K562 (cell line): ENCODE results near the gene DDAH2. TPM values are rescaled to one million over a fixed set of nuclear protein-coding genes. Genes with fewer than 3 reads are reported as not detected.

Source experiments
- COPS2 ChIP-seq: fragments of 450-650 bp; conservative IDR thresholded peaks from 2 replicates; pipeline ENCODE4 v1.6.1; 2016; ENCODE audit warnings: mild to moderate bottlenecking, moderate library complexity
- EWSR1 ChIP-seq: fragments of 450-650 bp; IDR thresholded peaks from 2 replicates; pipeline ENCODE4 v1.6.1; 2018; ENCODE audit warnings: borderline replicate concordance, mild to moderate bottlenecking, low read depth, moderate library complexity; ENCODE audit not compliant: partially characterized antibody
- GABPB1 ChIP-seq: sonication (generic); formaldehyde crosslinking; IDR thresholded peaks from 2 replicates; pipeline ENCODE4 v1.8.0; 2022; ENCODE audit warnings: mild to moderate bottlenecking, missing genetic modification reagents
- GABPB2 ChIP-seq: fragments of 250-450 bp; sonication (Bioruptor Pico); conservative IDR thresholded peaks from 2 replicates; pipeline ENCODE4 v1.5.1; 2021; ENCODE audit warnings: mild to moderate bottlenecking
- HMG20A ChIP-seq: fragments of 450-650 bp; formaldehyde crosslinking; conservative IDR thresholded peaks from 2 replicates; pipeline ENCODE4 v1.4.0; 2020; ENCODE audit warnings: mild to moderate bottlenecking, mixed read lengths
- KAT8 ChIP-seq: fragments of 450-650 bp; IDR thresholded peaks from 2 replicates; pipeline ENCODE4 v1.6.1; 2016; ENCODE audit warnings: low read depth, mild to moderate bottlenecking
- MTF1 ChIP-seq: fragments of 250-450 bp; sonication (Bioruptor Pico); IDR thresholded peaks from 2 replicates; pipeline ENCODE4 v1.9.0; 2021; ENCODE audit warnings: moderate library complexity, mild to moderate bottlenecking, inconsistent platforms, borderline replicate concordance
- NFATC3 ChIP-seq: fragments of 450-650 bp; IDR thresholded peaks from 2 replicates; pipeline ENCODE4 v1.6.1; 2017; ENCODE audit warnings: mild to moderate bottlenecking
- PHF8 ChIP-seq: fragments of 200-600 bp; sonication (generic); IDR thresholded peaks from 2 replicates; pipeline ENCODE4 v1.6.1; 2012; ENCODE audit warnings: mixed run types, mild to moderate bottlenecking, inconsistent platforms, low read length, moderate library complexity, borderline replicate concordance
- SIX5 ChIP-seq, 2 experiments: IDR thresholded peaks; 2 replicates each; pipeline ENCODE4 v1.6.1; 2011; ENCODE audit warnings: low read length in 2 of 2, borderline replicate concordance in 1 of 2, low read depth in 1 of 2, mild to moderate bottlenecking in 1 of 2, moderate library complexity in 1 of 2; ENCODE audit not compliant: insufficient read depth in 1 of 2
- ZBTB26 ChIP-seq: fragments of 450-650 bp; formaldehyde crosslinking; IDR thresholded peaks from 2 replicates; pipeline ENCODE4 v1.4.0; 2022; ENCODE audit warnings: missing genetic modification characterization
- ZBTB7A ChIP-seq: IDR thresholded peaks from 2 replicates; pipeline ENCODE4 v1.6.1; 2011; ENCODE audit warnings: low read depth, mild to moderate bottlenecking, low read length, moderate library complexity, borderline replicate concordance; ENCODE audit not compliant: control insufficient read depth
- ZNF347 ChIP-seq: fragments of 450-650 bp; formaldehyde crosslinking; IDR thresholded peaks from 2 replicates; pipeline ENCODE4 v1.4.0; 2020; ENCODE audit warnings: low read depth, mild to moderate bottlenecking, moderate library complexity
- ZNF668 ChIP-seq: fragments of 250-450 bp; sonication (Bioruptor Pico); IDR thresholded peaks from 2 replicates; pipeline ENCODE4 v1.8.0; 2022; ENCODE audit warnings: mild to moderate bottlenecking, inconsistent platforms
- polyA plus RNA-seq, 8 experiments: library from polyadenylated mRNA; depleted of rRNA in 4 of 8; stranded (reverse) in 5 of 8; unstranded in 3 of 8; fragments of >200 nt; fragmentation: Nextera tagmentation in 2 of 8; fragmentation: Illumina TruSeq in 1 of 8; extraction: Ambion mirVana in 2 of 8; extraction: Trizol in 1 of 8; gene quantifications; 2 replicates each; pipeline versions ENCODE4 v1.2.1 to v1.2.3, GENCODE V29; 2011 to 2014; ENCODE audit warnings: inconsistent platforms in 1 of 8, missing spikeins in 1 of 8
- total RNA-seq, 7 experiments: library from RNA; depleted of rRNA in 6 of 7; stranded (reverse); fragments of >200 nt in 6 of 7; fragmentation: Illumina TruSeq in 2 of 7; extraction: Trizol in 2 of 7; gene quantifications; 2 replicates each; pipeline versions ENCODE4 v1.2.1 to v1.2.3, GENCODE V29; 2011 to 2021; ENCODE audit warnings: low replicate concordance in 1 of 7
- TF ChIP-seq, protein P1 (sequence below): fragments of 450-650 bp; formaldehyde crosslinking; IDR thresholded peaks from 2 replicates; pipeline ENCODE4 v1.4.0; 2022; ENCODE audit warnings: missing genetic modification characterization
- TF ChIP-seq, protein P2 (sequence below): sonication (generic); formaldehyde crosslinking; IDR thresholded peaks from 2 replicates; pipeline ENCODE4 v1.5.0; 2020; ENCODE audit warnings: missing genetic modification reagents
- TF ChIP-seq, protein P3 (sequence below): sonication (generic); formaldehyde crosslinking; IDR thresholded peaks from 2 replicates; pipeline ENCODE4 v1.8.0; 2022; ENCODE audit warnings: mild to moderate bottlenecking, missing genetic modification reagents
- TF ChIP-seq, protein P4 (sequence below): sonication (generic); formaldehyde crosslinking; IDR thresholded peaks from 2 replicates; pipeline ENCODE4 v1.8.0; 2022; ENCODE audit warnings: mild to moderate bottlenecking, missing genetic modification reagents

The DDAH2 gene
- total and polyA plus RNA-seq, 9 of the 15 experiments (the other 6 are each of a cell fraction or from before 2014, with no cell fraction given), result 1.8 to 45.4 (median 21.4) TPM

GRCh38 chr6:31702819-31703716 lies 26.0 kb downstream of the DDAH2 start, which contains the start of gene ABHD16A (continued):
- TF ChIP-seq ZNF347, result no peak
- TF ChIP-seq EWSR1, result no peak
- TF ChIP-seq KAT8, result no peak
- no peak for TF ChIP-seq MTF1 (CRISPR knock-in tag)
- TF ChIP-seq ZNF668 (CRISPR knock-in tag), result peak; percentile 69; the same call in 1 of the 2 replicates
- no peak for TF ChIP-seq GABPB2 (CRISPR knock-in tag)
- no peak for TF ChIP-seq COPS2
- TF ChIP-seq, protein P1, sequence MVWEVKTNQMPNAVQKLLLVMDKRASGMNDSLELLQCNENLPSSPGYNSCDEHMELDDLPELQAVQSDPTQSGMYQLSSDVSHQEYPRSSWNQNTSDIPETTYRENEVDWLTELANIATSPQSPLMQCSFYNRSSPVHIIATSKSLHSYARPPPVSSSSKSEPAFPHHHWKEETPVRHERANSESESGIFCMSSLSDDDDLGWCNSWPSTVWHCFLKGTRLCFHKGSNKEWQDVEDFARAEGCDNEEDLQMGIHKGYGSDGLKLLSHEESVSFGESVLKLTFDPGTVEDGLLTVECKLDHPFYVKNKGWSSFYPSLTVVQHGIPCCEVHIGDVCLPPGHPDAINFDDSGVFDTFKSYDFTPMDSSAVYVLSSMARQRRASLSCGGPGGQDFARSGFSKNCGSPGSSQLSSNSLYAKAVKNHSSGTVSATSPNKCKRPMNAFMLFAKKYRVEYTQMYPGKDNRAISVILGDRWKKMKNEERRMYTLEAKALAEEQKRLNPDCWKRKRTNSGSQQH (CRISPR knock-in tag), result no peak; the same call in 1 of the 2 replicates
- TF ChIP-seq, protein P2, sequence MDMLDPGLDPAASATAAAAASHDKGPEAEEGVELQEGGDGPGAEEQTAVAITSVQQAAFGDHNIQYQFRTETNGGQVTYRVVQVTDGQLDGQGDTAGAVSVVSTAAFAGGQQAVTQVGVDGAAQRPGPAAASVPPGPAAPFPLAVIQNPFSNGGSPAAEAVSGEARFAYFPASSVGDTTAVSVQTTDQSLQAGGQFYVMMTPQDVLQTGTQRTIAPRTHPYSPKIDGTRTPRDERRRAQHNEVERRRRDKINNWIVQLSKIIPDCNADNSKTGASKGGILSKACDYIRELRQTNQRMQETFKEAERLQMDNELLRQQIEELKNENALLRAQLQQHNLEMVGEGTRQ (CRISPR knock-in tag), result no peak
- TF ChIP-seq SIX5 (IDR thresholded peaks at IDR 0.05; ENCODE audit: borderline replicate concordance in 1 of 2, insufficient read depth in 1 of 2, low read depth in 1 of 2, low read length in 2 of 2), result peak; percentile 30 to 49; a peak in 2 of 4 replicates
- TF ChIP-seq HMG20A, result no peak
- peak; percentile 98 for TF ChIP-seq PHF8
- TF ChIP-seq NFATC3, result peak; percentile 61; the same call in 1 of the 2 replicates
- TF ChIP-seq ZBTB7A, result peak; percentile 63; the same call in 1 of the 2 replicates
- TF ChIP-seq, protein P3, sequence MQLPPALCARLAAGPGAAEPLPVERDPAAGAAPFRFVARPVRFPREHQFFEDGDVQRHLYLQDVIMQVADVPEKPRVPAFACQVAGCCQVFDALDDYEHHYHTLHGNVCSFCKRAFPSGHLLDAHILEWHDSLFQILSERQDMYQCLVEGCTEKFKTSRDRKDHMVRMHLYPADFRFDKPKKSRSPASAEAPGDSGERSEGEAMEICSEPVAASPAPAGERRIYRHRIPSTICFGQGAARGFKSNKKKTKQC (CRISPR knock-in tag), result peak; percentile 91; the same call in 1 of the 2 replicates
- TF ChIP-seq, protein P4, sequence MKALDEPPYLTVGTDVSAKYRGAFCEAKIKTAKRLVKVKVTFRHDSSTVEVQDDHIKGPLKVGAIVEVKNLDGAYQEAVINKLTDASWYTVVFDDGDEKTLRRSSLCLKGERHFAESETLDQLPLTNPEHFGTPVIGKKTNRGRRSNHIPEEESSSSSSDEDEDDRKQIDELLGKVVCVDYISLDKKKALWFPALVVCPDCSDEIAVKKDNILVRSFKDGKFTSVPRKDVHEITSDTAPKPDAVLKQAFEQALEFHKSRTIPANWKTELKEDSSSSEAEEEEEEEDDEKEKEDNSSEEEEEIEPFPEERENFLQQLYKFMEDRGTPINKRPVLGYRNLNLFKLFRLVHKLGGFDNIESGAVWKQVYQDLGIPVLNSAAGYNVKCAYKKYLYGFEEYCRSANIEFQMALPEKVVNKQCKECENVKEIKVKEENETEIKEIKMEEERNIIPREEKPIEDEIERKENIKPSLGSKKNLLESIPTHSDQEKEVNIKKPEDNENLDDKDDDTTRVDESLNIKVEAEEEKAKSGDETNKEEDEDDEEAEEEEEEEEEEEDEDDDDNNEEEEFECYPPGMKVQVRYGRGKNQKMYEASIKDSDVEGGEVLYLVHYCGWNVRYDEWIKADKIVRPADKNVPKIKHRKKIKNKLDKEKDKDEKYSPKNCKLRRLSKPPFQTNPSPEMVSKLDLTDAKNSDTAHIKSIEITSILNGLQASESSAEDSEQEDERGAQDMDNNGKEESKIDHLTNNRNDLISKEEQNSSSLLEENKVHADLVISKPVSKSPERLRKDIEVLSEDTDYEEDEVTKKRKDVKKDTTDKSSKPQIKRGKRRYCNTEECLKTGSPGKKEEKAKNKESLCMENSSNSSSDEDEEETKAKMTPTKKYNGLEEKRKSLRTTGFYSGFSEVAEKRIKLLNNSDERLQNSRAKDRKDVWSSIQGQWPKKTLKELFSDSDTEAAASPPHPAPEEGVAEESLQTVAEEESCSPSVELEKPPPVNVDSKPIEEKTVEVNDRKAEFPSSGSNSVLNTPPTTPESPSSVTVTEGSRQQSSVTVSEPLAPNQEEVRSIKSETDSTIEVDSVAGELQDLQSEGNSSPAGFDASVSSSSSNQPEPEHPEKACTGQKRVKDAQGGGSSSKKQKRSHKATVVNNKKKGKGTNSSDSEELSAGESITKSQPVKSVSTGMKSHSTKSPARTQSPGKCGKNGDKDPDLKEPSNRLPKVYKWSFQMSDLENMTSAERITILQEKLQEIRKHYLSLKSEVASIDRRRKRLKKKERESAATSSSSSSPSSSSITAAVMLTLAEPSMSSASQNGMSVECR (CRISPR knock-in tag), result peak; percentile 94
- 0 out of 2 replicates have a peak, but pooled peaks have one; percentile 16 for TF ChIP-seq ZBTB26
- peak; percentile 81 for TF ChIP-seq GABPB1 (CRISPR knock-in tag)
